Gastrocnemius medialis (tissue), 4 donors: ENCODE data around the gene PTPRJ. TPM values are rescaled to one million over a fixed set of nuclear protein-coding genes. Genes with fewer than 3 reads are reported as not detected.

Experiments
- ATAC-seq, 2 donors: fragments of 150-250 bp; one replicate each; pipeline ENCODE4 v1.9.1; 2016
- DNase-seq, 2 donors: peaks; one replicate each; pipeline ENCODE4 v3.0.0-alpha.2; 2019
- H3K27ac ChIP-seq, 4 donors: fragments of 200-600 bp; sonication (generic); 1 replicate in 1 of 4; 2 replicates in 3 of 4; pipeline ENCODE4 v1.5.1; 2016 to 2018; ENCODE audit warnings: mild to moderate bottlenecking in 2 of 4, moderate library complexity in 1 of 4
- H3K27me3 ChIP-seq, 3 donors: fragments of 200-600 bp; sonication (generic) in 2 of 3; 1 replicate in 1 of 3; 2 replicates in 2 of 3; pipeline versions ENCODE4 v1.5.1 to v1.6.0; 2016 to 2019; ENCODE audit warnings: mild to moderate bottlenecking in 1 of 3, moderate library complexity in 1 of 3
- H3K36me3 ChIP-seq, 2 donors: fragments of 200-600 bp; sonication (generic) in 1 of 2; one replicate each; pipeline ENCODE4 v1.5.1; 2017 to 2018
- H3K4me1 ChIP-seq, 2 donors: fragments of 200-600 bp; sonication (generic) in 1 of 2; one replicate each; pipeline ENCODE4 v1.5.1; 2016 to 2017; ENCODE audit warnings: mild to moderate bottlenecking in 2 of 2
- H3K4me3 ChIP-seq, 4 donors: fragments of 200-600 bp; sonication (generic) in 3 of 4; 1 replicate in 1 of 4; 2 replicates in 3 of 4; pipeline ENCODE4 v1.5.1; 2016 to 2019; ENCODE audit warnings: mild to moderate bottlenecking in 2 of 4
- H3K9me3 ChIP-seq, 3 donors: fragments of 200-600 bp; sonication (generic) in 2 of 3; 1 replicate in 1 of 3; 2 replicates in 2 of 3; pipeline ENCODE4 v1.5.1; 2016 to 2019
- CTCF ChIP-seq, 5 experiments: fragments of 450-650 bp in 3 of 5; fragments of 200-600 bp in 2 of 5; sonication (generic) in 2 of 5; IDR thresholded peaks in 4 of 5; conservative IDR thresholded peaks in 1 of 5; 1 replicate in 4 of 5; 2 replicates in 1 of 5; pipeline ENCODE4 v1.5.1; 2016 to 2019; ENCODE audit warnings: antibody characterized with exemption in 5 of 5, mild to moderate bottlenecking in 3 of 5, moderate library complexity in 3 of 5
- POLR2A ChIP-seq, 2 donors: fragments of 450-650 bp; IDR thresholded peaks; one replicate each; pipeline ENCODE4 v1.6.1; 2017; ENCODE audit warnings: antibody characterized with exemption in 2 of 2, mild to moderate bottlenecking in 2 of 2, moderate library complexity in 2 of 2
- in situ Hi-C, 4 donors: fragments of 200-750 bp; cut with MboI; loops; one replicate each; pipeline versions ENCODE4 v1.15.0 to v1.8.0; 2017; ENCODE audit warnings: low sequenced_read_pairs in 4 of 4
- intact Hi-C: fragments of 100-400 bp; cut with DNase I; formaldehyde crosslinking; loops from one replicate; pipeline ENCODE4 v1.15.1; 2023; ENCODE audit warnings: low total_unique reads
- total RNA-seq, 4 donors: library from RNA; depleted of rRNA; stranded (reverse); fragments of >200 nt; gene quantifications; one replicate each; pipeline versions ENCODE4 v1.1.0 to v1.2.3, GENCODE V29; 2016

PTPRJ gene
- total RNA-seq, 4 donors from 2014 or later, result 5.4 to 9.0 (median 5.6) TPM

- Histone ChIP-seq H3K36me3 (no peaks in the 10 kb centered on the region), H3K4me1 (no peaks in the 10 kb centered on the region), H3K27me3 (no peaks in the 10 kb centered on the region), H3K27ac (no peak overlapping the region), H3K9me3 (no peaks in the 10 kb centered on the region), H3K4me3 (no peak overlapping the region)
- intact Hi-C loops (no loop called here), in situ Hi-C loops (loop anchor here in 1 of 4 donors (10.0 kb wide), 1 partner anchor 63 kb away; no protein-coding TSS in a partner anchor)
- ATAC-seq (no peak), DNase-seq (no peak)
- TF ChIP-seq CTCF (IDR thresholded peaks at IDR 0.05 in 4 of 5, conservative IDR thresholded peaks at IDR 0.05 in 1 of 5) (no peak), POLR2A (IDR thresholded peaks at IDR 0.05) (no peak)
Observed at GRCh38 chr11:48051217-48051830, 71.0 kb downstream of the PTPRJ start.

GRCh38 chr11:48052183-48053044, 72.1 kb downstream of the PTPRJ start:
- Histone ChIP-seq H3K4me1 (no peaks in the 10 kb centered on the region), H3K27ac (no peak overlapping the region), H3K27me3 (no peaks in the 10 kb centered on the region), H3K36me3 (no peaks in the 10 kb centered on the region), H3K9me3 (no peaks in the 10 kb centered on the region), H3K4me3 (no peak overlapping the region)
- in situ Hi-C loops (loop anchor here in 1 of 4 donors (10.0 kb wide), 1 partner anchor 62 kb away; no protein-coding TSS in a partner anchor), intact Hi-C loops (no loop called here)
- TF ChIP-seq POLR2A (IDR thresholded peaks at IDR 0.05), result no peak
- no peak for TF ChIP-seq CTCF (IDR thresholded peaks at IDR 0.05 in 4 of 5, conservative IDR thresholded peaks at IDR 0.05 in 1 of 5)
- ATAC-seq (no peak), DNase-seq (no peak)

GRCh38 chr11:48054994-48055291, 74.6 kb downstream of the PTPRJ start:
- intact Hi-C loops, result no loop called here
- Histone ChIP-seq H3K9me3 (no peaks in the 10 kb centered on the region), H3K27ac (no peak overlapping the region), H3K36me3 (no peaks in the 10 kb centered on the region), H3K4me1 (no peaks in the 10 kb centered on the region), H3K27me3 (no peaks in the 10 kb centered on the region), H3K4me3 (no peak overlapping the region)
- no peak for TF ChIP-seq POLR2A (IDR thresholded peaks at IDR 0.05)
- no peak for TF ChIP-seq CTCF (IDR thresholded peaks at IDR 0.05 in 4 of 5, conservative IDR thresholded peaks at IDR 0.05 in 1 of 5)
- DNase-seq (no peak), ATAC-seq (no peak)
- in situ Hi-C loops, result loop anchor here in 1 of 4 donors (10.0 kb wide), 1 partner anchor 60 kb away; no protein-coding TSS in a partner anchor

GRCh38 chr11:48055292-48056132, 75.2 kb downstream of the PTPRJ start:
- Histone ChIP-seq H3K4me1 (no peaks in the 10 kb centered on the region), H3K27ac (no peak overlapping the region), H3K27me3 (no peaks in the 10 kb centered on the region), H3K9me3 (no peaks in the 10 kb centered on the region), H3K36me3 (no peaks in the 10 kb centered on the region), H3K4me3 (no peak overlapping the region)
- TF ChIP-seq POLR2A (IDR thresholded peaks at IDR 0.05), result no peak
- no peak for TF ChIP-seq CTCF (IDR thresholded peaks at IDR 0.05 in 4 of 5, conservative IDR thresholded peaks at IDR 0.05 in 1 of 5)
- no peak for DNase-seq
- intact Hi-C loops, result no loop called here
- ATAC-seq, result no peak
- in situ Hi-C loops, result loop anchor here in 1 of 4 donors (10.0 kb wide), 1 partner anchor 59 kb away; no protein-coding TSS in a partner anchor
